Heart left ventricle (tissue), 16 donors: ENCODE data around the gene MGLL. TPM values are rescaled to one million over a fixed set of nuclear protein-coding genes. Genes with fewer than 3 reads are reported as not detected.

Experiments used
- ATAC-seq, 4 donors: fragments of 200-7000 bp; cut with Tn5 transposase; one replicate each; pipeline ENCODE4 v1.9.1; 2020 to 2022; ENCODE audit warnings: moderate library complexity in 4 of 4, mild to moderate bottlenecking in 3 of 4, moderate number of reproducible peaks in 1 of 4
- DNase-seq, 5 donors: peaks; one replicate each; pipeline ENCODE4 v3.0.0-alpha.2; 2020
- H3K27ac ChIP-seq, 12 donors: fragments of 200-600 bp; sonication (generic) in 4 of 12; one replicate each; pipeline versions ENCODE4 v1.5.0 to v1.8.0; 2016 to 2022; ENCODE audit warnings: mild to moderate bottlenecking in 2 of 12
- H3K27me3 ChIP-seq, 9 donors: fragments of 200-600 bp; sonication (generic) in 2 of 9; one replicate each; pipeline versions ENCODE4 v1.5.1 to v1.8.0; 2016 to 2022; ENCODE audit warnings: mild to moderate bottlenecking in 3 of 9
- H3K36me3 ChIP-seq, 9 donors: fragments of 200-600 bp; sonication (generic) in 2 of 9; one replicate each; pipeline versions ENCODE4 v1.5.0 to v1.8.0; 2018 to 2022; ENCODE audit warnings: mild to moderate bottlenecking in 2 of 9
- H3K4me1 ChIP-seq, 12 donors: fragments of 200-600 bp; sonication (generic) in 4 of 12; one replicate each; pipeline versions ENCODE4 v1.5.0 to v1.8.0; 2016 to 2022; ENCODE audit warnings: mild to moderate bottlenecking in 3 of 12
- H3K4me3 ChIP-seq, 12 donors: fragments of 200-600 bp; sonication (generic) in 4 of 12; one replicate each; pipeline versions ENCODE4 v1.5.0 to v1.8.0; 2017 to 2022; ENCODE audit warnings: mild to moderate bottlenecking in 9 of 12, moderate library complexity in 4 of 12
- H3K9me3 ChIP-seq, 12 donors: fragments of 200-600 bp; sonication (generic) in 4 of 12; one replicate each; pipeline versions ENCODE4 v1.5.0 to v1.8.0; 2016 to 2022; ENCODE audit warnings: mild to moderate bottlenecking in 1 of 12
- CTCF ChIP-seq, 12 donors: fragments of 200-600 bp; sonication (generic) in 4 of 12; IDR thresholded peaks; one replicate each; pipeline versions ENCODE4 v1.5.0 to v1.8.0; 2018 to 2022; ENCODE audit warnings: antibody characterized with exemption in 12 of 12, mild to moderate bottlenecking in 5 of 12
- POLR2A ChIP-seq, 2 donors: fragments of 450-650 bp; IDR thresholded peaks; one replicate each; pipeline ENCODE4 v1.6.1; 2017; ENCODE audit warnings: antibody characterized with exemption in 2 of 2, mild to moderate bottlenecking in 2 of 2, moderate library complexity in 2 of 2
- WGBS, 4 donors: extraction: QIAGEN DNeasy Blood & Tissue Kit in 2 of 4; methylation state at CpG; one replicate each; pipeline versions ENCODE4 v1.1.5 to v1.1.7; 2013 to 2018; 5-methylcytosine and 5-hydroxymethylcytosine counted together
- intact Hi-C, 10 donors: fragments of 100-400 bp; cut with DNase I; formaldehyde crosslinking; loops; one replicate each; pipeline versions ENCODE4 v1.11.1 to v1.14.2; 2022
- polyA plus RNA-seq, 2 donors: library from polyadenylated mRNA; stranded (reverse); fragments of 200-250 nt; gene quantifications; one replicate each; pipeline ENCODE4 v1.2.3, GENCODE V29; 2013
- total RNA-seq, 9 donors: library from RNA; depleted of rRNA in 2 of 9; stranded (reverse); fragments of >200 nt in 2 of 9; fragmentation: NEBNext Ultra II Directional in 3 of 9; extraction: Animal tissue kit (Norgen Biotek cat#: 25700) in 3 of 9; gene quantifications; one replicate each; pipeline versions ENCODE4 v1.1.0 to v1.2.4, GENCODE V29; 2016 to 2023
- donor health status: ischemic (EF 13 %, LVEDD 7.1; RV severe dilation, severe dysfunction).
- donor health status: healthy with polysubstance abuse.
- donor health status: DM: no; HTN: yes; CAD: no.
- donor health status: DM: no; HTN: no; CAD: no.
- donor health status: ischemic (EF 25% LVEDD 6.9; RV normal size, moderate dysfunction).
- donor health status: ischemic (EF 25% LVEDD 5.7; RV mildly dilated, moderate dysfunction).
- donor health status: healthy.
- donor health status: DM: yes; HTN: yes; CAD: no.
- donor health status: ischemic (EF 35%, LVEDD 5.7; RV mildly dilated, moderate dysfunction).
- donor health status: nonischemic (EF 11% LVEDD 7.7; RV severe dilation, severe dysfunction).
- donor health status: DM: yes; HTN: yes; CAD: no.
- donor health status: PGD.
- donor health status: ischemic (EF 29% LVEDD 5.4; RV normal size, mild dysfunction).
- donor health status: nonischemic (EF 23%, LVEDD 6.1; RV moderate dilation, normal function).

MGLL gene
- total and polyA plus RNA-seq, 11 donors: 38.5 to 119 (median 78.9) TPM

GRCh38 chr3:127674101-127674721, 148.1 kb downstream of the MGLL start:
- Histone ChIP-seq H3K4me3 (peak overlapping the region in 10 of 12 donors; percentile 80 to 100 (median 93)), H3K36me3 (peaks cover 0 to 40% (median 28%) of the 10 kb centered on the region in 9 donors), H3K27ac (peak overlapping the region in 6 of 12 donors; percentile 88 to 97 (median 94)), H3K4me1 (peaks cover 2 to 35% (median 22%) of the 10 kb centered on the region in 12 donors), H3K9me3 (no peaks in the 10 kb centered on the region), H3K27me3 (no peaks in the 10 kb centered on the region)
- intact Hi-C loops: loop anchor here in 4 of 10 donors (5.0 to 10.0 kb wide), 4 partner anchors 79 to 381 kb away; partner anchors contain the start of genes MGLL (in 2 of the 4), MCM2 (in 1 of the 4), SEC61A1 (in 1 of the 4) and TPRA1 (in 1 of the 4)
- WGBS, 4 donors: 79 to 86% (median 83%) methylated on average over 17 of the region's 17 CpGs
- TF ChIP-seq POLR2A (IDR thresholded peaks at IDR 0.05) (no peak), CTCF (IDR thresholded peaks at IDR 0.05) (no peak)
- peak in 1 of 5 donors; percentile 60 for DNase-seq
- no peak for ATAC-seq

GRCh38 chr3:127673191-127674100, 148.9 kb downstream of the MGLL start:
- intact Hi-C loops: loop anchor here in 4 of 10 donors (5.0 to 10.0 kb wide), 4 partner anchors 79 to 381 kb away; partner anchors contain the start of genes MGLL (in 2 of the 4), MCM2 (in 1 of the 4), SEC61A1 (in 1 of the 4) and TPRA1 (in 1 of the 4)
- 13 to 20% (median 14%) methylated on average over 38 to 51 of the region's 51 CpGs for WGBS, 4 donors
- peaks cover 2 to 33% (median 22%) of the 10 kb centered on the region in 12 donors for H3K4me1 ChIP-seq

GRCh38 chr3:127672429-127673190, 149.7 kb downstream of the MGLL start, which contains the start of gene ABTB1:
ABTB1 (plus strand) TSS chr3:127672952; CDS start chr3:127673026, 74 bp downstream.
- no peaks in the 10 kb centered on the region for H3K9me3 ChIP-seq
- H3K36me3 ChIP-seq: peaks cover 0 to 27% (median 18%) of the 10 kb centered on the region in 9 donors
- H3K4me3 ChIP-seq: peak within 1 kb of the TSS; percentile 80 to 100 (median 93)
- peak within 1 kb of the TSS; percentile 57 to 97 (median 93) for H3K27ac ChIP-seq
- DNase-seq: peak; percentile 86 to 93 (median 89)
- peak; percentile 67 to 92 (median 86) for ATAC-seq
- H3K4me1 ChIP-seq: peaks cover 2 to 33% (median 22%) of the 10 kb centered on the region in 12 donors
- H3K27me3 ChIP-seq: no peaks in the 10 kb centered on the region
- 0 to 1% (median 1%) methylated on average over 17 to 102 of the region's 102 CpGs for WGBS, 4 donors
- TF ChIP-seq POLR2A (IDR thresholded peaks at IDR 0.05) (peak in 1 of 2 donors; percentile 82), CTCF (IDR thresholded peaks at IDR 0.05) (no peak)
- intact Hi-C loops: loop anchor here in 4 of 10 donors (5.0 to 10.0 kb wide), 4 partner anchors 78 to 382 kb away; partner anchors contain the start of genes MGLL (in 2 of the 4), MCM2 (in 1 of the 4), SEC61A1 (in 1 of the 4) and TPRA1 (in 1 of the 4)

More at GRCh38 chr3:127673191-127674100, 148.9 kb downstream of the MGLL start:
- Histone ChIP-seq H3K27me3 (no peaks in the 10 kb centered on the region), H3K36me3 (peaks cover 0 to 35% (median 25%) of the 10 kb centered on the region in 9 donors), H3K9me3 (no peaks in the 10 kb centered on the region), H3K4me3 (peak overlapping the region; percentile 80 to 100 (median 93)), H3K27ac (peak overlapping the region; percentile 57 to 97 (median 93))
- DNase-seq (peak; percentile 52 to 85 (median 71)), ATAC-seq (peak; percentile 43 to 62 (median 48))
- TF ChIP-seq POLR2A (IDR thresholded peaks at IDR 0.05): no peak
- TF ChIP-seq CTCF (IDR thresholded peaks at IDR 0.05): no peak
